Keratinocyte (primary cell): ENCODE data around the gene MARVELD1. TPM values are rescaled to one million over a fixed set of nuclear protein-coding genes. Genes with fewer than 3 reads are reported as not detected.

Experiments used
- DNase-seq: peaks from one replicate; pipeline ENCODE4 v3.0.0-alpha.2; 2011; ENCODE audit warnings: low read depth, missing footprints, low spot score
- FAIRE-seq: peaks from 2 replicates; lab custom pipeline; 2011; peaks lifted over from hg19 to GRCh38; lab: Jason Lieb, UNC
- H2AFZ ChIP-seq: 2 replicates; pipeline ENCODE4 v1.6.0; 2012; ENCODE audit warnings: low read length, control low read depth, inconsistent platforms; ENCODE audit not compliant: control insufficient read depth
- H3K27ac ChIP-seq: 2 replicates; pipeline ENCODE4 v1.5.1; 2011; ENCODE audit warnings: low read length; ENCODE audit not compliant: control insufficient read depth, insufficient read depth
- H3K27me3 ChIP-seq: 3 replicates; pipeline ENCODE4 v1.6.0; 2011; ENCODE audit warnings: low read length; ENCODE audit not compliant: control insufficient read depth, insufficient read depth; ENCODE audit errors: extremely low read depth
- H3K36me3 ChIP-seq, 2 experiments: 2 replicates in 1 of 2; 3 replicates in 1 of 2; pipeline ENCODE4 v1.5.1; 2011; ENCODE audit warnings: low read length in 2 of 2, mild to moderate bottlenecking in 1 of 2; ENCODE audit not compliant: control insufficient read depth in 2 of 2, insufficient read depth in 2 of 2; ENCODE audit errors: extremely low read depth in 1 of 2
- H3K4me1 ChIP-seq: 3 replicates; pipeline ENCODE4 v1.5.1; 2011; ENCODE audit warnings: low read length; ENCODE audit not compliant: control insufficient read depth, insufficient read depth; ENCODE audit errors: extremely low read depth
- H3K4me2 ChIP-seq: 3 replicates; pipeline ENCODE4 v1.6.0; 2011; ENCODE audit warnings: low read depth, low read length; ENCODE audit not compliant: control insufficient read depth, insufficient read depth; ENCODE audit errors: extremely low read depth
- H3K4me3 ChIP-seq, 3 experiments: fragments of 200-600 bp in 1 of 3; sonication (generic) in 1 of 3; 2 replicates in 2 of 3; 3 replicates in 1 of 3; pipeline ENCODE4 v1.5.1; 2011 to 2016; ENCODE audit warnings: low read length in 3 of 3, mild to moderate bottlenecking in 3 of 3, control low read depth in 2 of 3, inconsistent platforms in 1 of 3, low read depth in 1 of 3, mixed read lengths in 1 of 3, mixed run types in 1 of 3, moderate library complexity in 1 of 3; ENCODE audit not compliant: control insufficient read depth in 2 of 3, insufficient read depth in 2 of 3; ENCODE audit errors: extremely low read depth in 1 of 3
- H3K79me2 ChIP-seq: 2 replicates; pipeline ENCODE4 v1.6.0; 2012; ENCODE audit warnings: low read length; ENCODE audit not compliant: control insufficient read depth, insufficient read depth
- H3K9ac ChIP-seq: 3 replicates; pipeline ENCODE4 v1.6.0; 2011; ENCODE audit warnings: low read length; ENCODE audit not compliant: control insufficient read depth, insufficient read depth; ENCODE audit errors: extremely low read depth
- H3K9me1 ChIP-seq: 3 replicates; pipeline ENCODE4 v1.6.0; 2011; ENCODE audit warnings: low read length; ENCODE audit not compliant: control insufficient read depth, insufficient read depth; ENCODE audit errors: extremely low read depth
- H3K9me3 ChIP-seq: 2 replicates; pipeline ENCODE4 v1.5.1; 2012; ENCODE audit warnings: low read depth, low read length; ENCODE audit not compliant: control insufficient read depth
- H4K20me1 ChIP-seq: 3 replicates; pipeline ENCODE4 v1.6.0; 2011; ENCODE audit warnings: low read length; ENCODE audit not compliant: control insufficient read depth, insufficient read depth; ENCODE audit errors: extremely low read depth
- EZH2 ChIP-seq: IDR thresholded peaks from one replicate; pipeline ENCODE4 v1.6.1; 2012; ENCODE audit warnings: inconsistent platforms, mild to moderate bottlenecking, low read length, moderate library complexity
- dilution Hi-C: fragments of 300-500 bp; cut with MboI; formaldehyde crosslinking; loops from one replicate; pipeline ENCODE4 v1.7.0; 2020; ENCODE audit warnings: low sequenced_read_pairs; ENCODE audit not compliant: extremely low pct_ligation_motif_present
- polyA plus RNA-seq, 5 experiments: library from polyadenylated mRNA; depleted of rRNA in 3 of 5; stranded (reverse) in 3 of 5; stranded (forward) in 1 of 5; unstranded in 1 of 5; fragments of >200 nt; gene quantifications; 1 replicate in 1 of 5; 2 replicates in 3 of 5; 3 replicates in 1 of 5; pipeline versions ENCODE4 v1.2.1 to v1.2.3, GENCODE V29; 2011 to 2012; ENCODE audit warnings: missing spikeins in 2 of 5, low read depth in 1 of 5, low replicate concordance in 1 of 5
- TF ChIP-seq, protein P1 (sequence below), 3 experiments: IDR thresholded peaks in 1 of 3; conservative IDR thresholded peaks in 1 of 3; optimal IDR thresholded peaks in 1 of 3; 2 replicates in 2 of 3; 3 replicates in 1 of 3; pipeline versions ENCODE3 to v1.5.1; 2011; ENCODE audit warnings: low read length in 3 of 3, mild to moderate bottlenecking in 3 of 3, moderate library complexity in 2 of 3, control low read depth in 1 of 3, inconsistent platforms in 1 of 3; ENCODE audit not compliant: insufficient read depth in 2 of 3; ENCODE audit errors: extremely low read depth in 1 of 3

MARVELD1 gene
- polyA plus RNA-seq, 1 donor (not counting 4 experiments of a cell fraction or from before 2014, with no cell fraction given): 39.7 TPM

DNA sequence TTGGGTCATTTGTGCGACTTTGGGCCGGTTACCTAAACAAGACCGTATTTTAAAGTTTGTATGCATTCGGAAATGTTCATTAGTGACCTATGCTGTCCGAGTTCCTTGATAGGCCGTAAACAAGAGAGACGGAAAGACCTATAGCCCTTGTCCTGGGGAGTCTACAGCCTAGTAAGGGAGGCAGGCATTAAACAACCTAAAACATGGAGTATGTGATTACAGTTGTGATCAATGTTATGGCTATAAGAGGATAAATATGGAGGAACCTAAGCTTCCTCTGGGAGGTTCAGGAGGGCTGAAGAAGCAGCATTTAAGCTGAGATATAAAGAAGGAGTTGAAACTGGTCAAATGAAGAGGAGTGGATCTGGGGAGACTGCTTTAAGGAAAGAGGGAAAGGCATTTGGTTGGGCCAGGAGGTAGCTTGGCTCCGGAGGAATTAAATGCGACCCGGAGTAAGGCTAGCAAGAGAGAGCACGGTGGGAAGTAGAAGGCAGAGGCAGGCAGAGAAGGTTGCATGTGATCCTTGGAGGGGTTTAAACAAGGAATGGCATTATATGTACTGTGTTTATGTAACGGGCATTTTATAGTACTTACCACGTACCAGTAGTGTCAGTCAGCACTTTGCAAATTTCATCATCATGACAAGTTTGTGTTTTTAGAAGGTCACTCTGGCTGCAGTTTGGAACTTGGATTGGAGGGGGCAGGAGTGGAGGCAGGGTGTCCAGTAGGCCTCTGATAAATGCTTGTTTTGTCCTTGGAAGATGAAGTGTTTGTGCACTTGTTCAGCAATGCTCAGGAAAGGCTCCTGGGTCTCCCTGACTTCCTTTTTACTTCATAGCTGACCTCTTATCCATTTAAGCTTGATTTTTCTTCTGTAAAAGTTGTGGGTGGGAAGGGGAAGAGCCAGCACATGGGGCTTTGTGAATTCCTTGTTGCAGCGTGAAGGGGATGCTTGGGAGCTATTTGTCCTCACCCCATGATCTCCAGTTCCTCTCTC is 25.4 kb upstream of the MARVELD1 start:
- Histone ChIP-seq H3K4me2 (peak overlapping the region; percentile 23), H3K4me3 (no peak overlapping the region), H2AFZ (no peak overlapping the region), H3K4me1 (peaks cover 48% of the 10 kb centered on the region), H3K9me3 (no peaks in the 10 kb centered on the region), H3K9me1 (no peaks in the 10 kb centered on the region), H3K36me3 (peaks cover 0 to 18% of the 10 kb centered on the region in 2 experiments), H3K79me2 (peaks cover 37% of the 10 kb centered on the region), H3K27me3 (no peaks in the 10 kb centered on the region), H4K20me1 (peaks cover 2% of the 10 kb centered on the region), H3K9ac (peak overlapping the region; percentile 31), H3K27ac (peak overlapping the region; percentile 59)
- no peak for TF ChIP-seq EZH2
- TF ChIP-seq, protein P1, sequence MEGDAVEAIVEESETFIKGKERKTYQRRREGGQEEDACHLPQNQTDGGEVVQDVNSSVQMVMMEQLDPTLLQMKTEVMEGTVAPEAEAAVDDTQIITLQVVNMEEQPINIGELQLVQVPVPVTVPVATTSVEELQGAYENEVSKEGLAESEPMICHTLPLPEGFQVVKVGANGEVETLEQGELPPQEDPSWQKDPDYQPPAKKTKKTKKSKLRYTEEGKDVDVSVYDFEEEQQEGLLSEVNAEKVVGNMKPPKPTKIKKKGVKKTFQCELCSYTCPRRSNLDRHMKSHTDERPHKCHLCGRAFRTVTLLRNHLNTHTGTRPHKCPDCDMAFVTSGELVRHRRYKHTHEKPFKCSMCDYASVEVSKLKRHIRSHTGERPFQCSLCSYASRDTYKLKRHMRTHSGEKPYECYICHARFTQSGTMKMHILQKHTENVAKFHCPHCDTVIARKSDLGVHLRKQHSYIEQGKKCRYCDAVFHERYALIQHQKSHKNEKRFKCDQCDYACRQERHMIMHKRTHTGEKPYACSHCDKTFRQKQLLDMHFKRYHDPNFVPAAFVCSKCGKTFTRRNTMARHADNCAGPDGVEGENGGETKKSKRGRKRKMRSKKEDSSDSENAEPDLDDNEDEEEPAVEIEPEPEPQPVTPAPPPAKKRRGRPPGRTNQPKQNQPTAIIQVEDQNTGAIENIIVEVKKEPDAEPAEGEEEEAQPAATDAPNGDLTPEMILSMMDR (optimal IDR thresholded peaks at IDR 0.05 in 1 of 3, IDR thresholded peaks at IDR 0.05 in 1 of 3, conservative IDR thresholded peaks at IDR 0.05 in 1 of 3; ENCODE audit: extremely low read depth in 1 of 3, insufficient read depth in 2 of 3, low read length in 3 of 3): no peak
- dilution Hi-C loops: loop anchor here (5.0 kb wide), 1 partner anchor 39 kb away; no protein-coding TSS in a partner anchor
- DNase-seq (no peak), FAIRE-seq (peak; percentile 41)

DNA sequence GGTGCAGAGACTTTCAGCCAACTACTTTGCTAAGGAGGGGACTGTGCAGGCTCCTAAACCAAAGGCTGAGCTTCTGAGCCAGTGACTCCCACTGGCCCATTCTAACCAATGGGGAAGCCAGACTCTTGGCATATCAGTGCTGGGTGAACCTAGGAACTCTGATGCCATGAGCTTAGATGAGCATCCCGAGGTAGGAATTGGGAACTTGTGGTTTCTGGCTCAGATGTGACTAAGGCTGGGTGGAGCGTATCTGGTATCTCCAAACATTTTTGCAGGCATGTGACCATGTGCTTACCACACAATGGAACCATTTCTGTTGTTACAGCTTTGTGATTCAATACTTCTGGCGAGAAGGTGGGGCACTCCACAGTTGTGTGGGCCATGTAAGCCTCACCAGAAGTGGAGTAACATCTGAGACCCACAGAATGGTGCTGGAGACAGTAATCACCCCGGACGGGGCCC is 23.9 kb upstream of the MARVELD1 start:
- Histone ChIP-seq H3K4me1 (peaks cover 36% of the 10 kb centered on the region), H3K9me1 (no peaks in the 10 kb centered on the region), H3K9me3 (no peaks in the 10 kb centered on the region), H3K4me3 (no peak overlapping the region), H3K9ac (peak overlapping the region; percentile 75), H3K27me3 (no peaks in the 10 kb centered on the region), H4K20me1 (peaks cover 2% of the 10 kb centered on the region), H3K27ac (peak overlapping the region; percentile 97), H2AFZ (no peak overlapping the region), H3K36me3 (peaks cover 0 to 9% of the 10 kb centered on the region in 2 experiments), H3K79me2 (peaks cover 23% of the 10 kb centered on the region), H3K4me2 (peak overlapping the region; percentile 69)
- DNase-seq (peak; percentile 99), FAIRE-seq (peak; percentile 99)
- dilution Hi-C loops: loop anchor here (5.0 kb wide), 1 partner anchor 38 kb away; no protein-coding TSS in a partner anchor
- TF ChIP-seq, protein P1 (optimal IDR thresholded peaks at IDR 0.05 in 1 of 3, IDR thresholded peaks at IDR 0.05 in 1 of 3, conservative IDR thresholded peaks at IDR 0.05 in 1 of 3; ENCODE audit: extremely low read depth in 1 of 3, insufficient read depth in 2 of 3, low read length in 3 of 3): no peak
- no peak for TF ChIP-seq EZH2
